Measurements from ENCODE around the gene OR6A2.
"Not testable (repeated sequence)": the region's sequence is repeated elsewhere in the genome, so short reads cannot be mapped to it uniquely, and the experiment has no call there.

OR6A2 gene

GRCh38 chr11:6799402-6799801 lies at the start of gene OR6A2:
Gene OR6A2, minus strand, starts transcription at chr11:6799689. Its CDS starts 3,981 bp downstream, at chr11:6795708.
- in situ Hi-C loops (cut with HindIII; ENCODE audit: low sequenced_read_pairs), result no loop called here

- in situ Hi-C loops (cut with HindIII; ENCODE audit: low sequenced_read_pairs), result no loop called here
Measured at GRCh38 chr11:6845383-6845782, 45.9 kb upstream of the OR6A2 start, which contains the start of gene OR10A5. Gene OR10A5, plus strand, starts transcription at chr11:6845683. Its CDS starts 0 bp downstream, at chr11:6845683.

DNA sequence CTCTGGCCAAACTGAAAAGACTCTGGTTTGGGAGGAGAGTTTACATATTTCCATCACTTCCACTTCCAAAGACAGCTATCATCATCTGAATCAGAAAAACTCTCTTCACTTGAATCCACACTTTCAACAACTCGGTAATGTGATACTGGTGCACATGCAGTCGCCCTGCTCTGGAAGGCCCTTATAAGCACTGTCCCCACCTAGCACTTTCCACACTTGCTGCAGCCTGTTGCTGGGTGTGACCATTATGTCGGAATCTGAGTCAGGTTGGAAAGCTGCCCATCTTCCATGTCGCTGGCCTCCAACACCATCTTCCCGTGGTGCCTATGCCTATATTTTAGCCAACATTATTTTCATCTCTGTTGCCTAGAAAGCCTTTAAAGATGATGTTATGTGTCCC lies 44.9 kb upstream of the OR6A2 start:
- in situ Hi-C loops (cut with HindIII; ENCODE audit: low sequenced_read_pairs), result no loop called here

GRCh38 chr11:6843670-6844069 lies 44.2 kb upstream of the OR6A2 start:
- in situ Hi-C loops (cut with HindIII; ENCODE audit: low sequenced_read_pairs), result no loop called here

GRCh38 chr11:6841694-6842093 lies 42.2 kb upstream of the OR6A2 start:
- in situ Hi-C loops (cut with HindIII; ENCODE audit: low sequenced_read_pairs), result no loop called here

- in situ Hi-C loops (cut with HindIII; ENCODE audit: low sequenced_read_pairs), result loop anchor here (5.0 kb wide), 1 partner anchor 52 kb away; the partner anchor contains the start of gene OR2AG1
Measured at GRCh38 chr11:6834021-6834420, 34.5 kb upstream of the OR6A2 start.

- in situ Hi-C loops (cut with HindIII; ENCODE audit: low sequenced_read_pairs), result loop anchor here (5.0 kb wide), 1 partner anchor 51 kb away; the partner anchor contains the start of gene OR2AG1
Measured at GRCh38 chr11:6833356-6833755, 33.9 kb upstream of the OR6A2 start.

- in situ Hi-C loops (cut with HindIII; ENCODE audit: low sequenced_read_pairs), result no loop called here
Measured at GRCh38 chr11:6828103-6828502, 28.6 kb upstream of the OR6A2 start.

GRCh38 chr11:6825231-6825744 lies 25.8 kb upstream of the OR6A2 start:
- in situ Hi-C loops (cut with HindIII; ENCODE audit: low sequenced_read_pairs), result no loop called here

GRCh38 chr11:6824136-6824823 lies 24.8 kb upstream of the OR6A2 start:
- in situ Hi-C loops (cut with HindIII; ENCODE audit: low sequenced_read_pairs), result no loop called here

DNA sequence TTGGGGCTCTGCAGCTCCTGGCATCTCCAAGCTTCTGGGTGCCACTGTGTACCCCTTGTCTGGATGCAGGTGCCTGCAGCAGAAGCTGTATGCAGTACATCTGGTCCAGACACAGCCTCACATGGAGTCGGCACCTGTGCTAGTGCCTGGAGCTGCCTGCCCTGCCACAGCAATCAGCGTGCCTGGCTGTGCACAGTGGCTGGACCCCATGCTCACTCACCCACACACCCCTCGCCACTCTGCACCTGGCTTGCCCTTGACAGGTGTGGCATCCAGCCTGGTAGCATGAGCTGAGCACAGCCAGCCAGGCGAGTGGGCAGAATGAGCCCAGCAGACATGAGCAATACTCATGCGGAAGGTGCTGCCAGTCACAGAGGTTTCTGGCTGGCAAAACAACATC lies 19.5 kb upstream of the OR6A2 start:
- in situ Hi-C loops (cut with HindIII; ENCODE audit: low sequenced_read_pairs), result no loop called here

DNA sequence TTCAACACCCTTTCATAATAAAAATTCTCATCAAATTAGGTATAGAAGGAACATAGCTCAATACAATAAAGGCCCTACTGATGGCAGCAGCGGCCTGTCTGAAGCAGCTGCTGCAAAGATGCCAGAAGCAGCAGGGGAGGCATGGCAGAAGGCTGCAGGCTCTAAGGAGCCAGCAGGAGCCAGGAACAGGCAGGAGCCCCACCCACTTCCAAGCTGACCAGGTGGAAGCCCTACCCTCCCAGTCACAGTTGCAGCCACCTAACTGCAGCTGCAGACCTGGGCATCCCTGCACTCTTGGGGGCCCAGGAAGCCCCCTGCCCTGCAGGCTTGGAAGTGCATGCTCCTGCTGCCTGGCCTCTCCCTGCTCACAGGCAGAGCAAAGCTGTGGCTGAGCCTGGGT lies 18.2 kb upstream of the OR6A2 start:
- in situ Hi-C loops (cut with HindIII; ENCODE audit: low sequenced_read_pairs), result no loop called here

DNA sequence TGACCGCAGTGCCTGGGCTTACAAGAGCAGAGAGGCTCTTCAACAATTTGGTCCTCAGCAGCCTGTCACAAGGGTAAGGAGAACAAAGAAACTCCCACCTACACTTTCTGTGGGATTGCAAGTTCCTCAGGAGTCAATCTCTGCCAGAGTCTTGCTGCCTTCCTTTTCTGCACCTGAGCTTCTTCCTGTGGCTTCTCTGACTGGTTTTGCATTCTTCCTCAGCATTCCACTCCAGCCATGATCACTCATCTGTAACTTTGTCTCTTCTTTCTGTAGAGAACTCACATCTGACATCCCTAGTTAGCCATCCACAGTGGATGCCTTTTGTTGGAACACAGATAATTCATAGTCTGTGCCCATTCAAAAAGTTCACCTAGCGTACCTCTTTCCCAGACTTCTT lies 14.2 kb upstream of the OR6A2 start:
- in situ Hi-C loops (cut with HindIII; ENCODE audit: low sequenced_read_pairs), result no loop called here

DNA sequence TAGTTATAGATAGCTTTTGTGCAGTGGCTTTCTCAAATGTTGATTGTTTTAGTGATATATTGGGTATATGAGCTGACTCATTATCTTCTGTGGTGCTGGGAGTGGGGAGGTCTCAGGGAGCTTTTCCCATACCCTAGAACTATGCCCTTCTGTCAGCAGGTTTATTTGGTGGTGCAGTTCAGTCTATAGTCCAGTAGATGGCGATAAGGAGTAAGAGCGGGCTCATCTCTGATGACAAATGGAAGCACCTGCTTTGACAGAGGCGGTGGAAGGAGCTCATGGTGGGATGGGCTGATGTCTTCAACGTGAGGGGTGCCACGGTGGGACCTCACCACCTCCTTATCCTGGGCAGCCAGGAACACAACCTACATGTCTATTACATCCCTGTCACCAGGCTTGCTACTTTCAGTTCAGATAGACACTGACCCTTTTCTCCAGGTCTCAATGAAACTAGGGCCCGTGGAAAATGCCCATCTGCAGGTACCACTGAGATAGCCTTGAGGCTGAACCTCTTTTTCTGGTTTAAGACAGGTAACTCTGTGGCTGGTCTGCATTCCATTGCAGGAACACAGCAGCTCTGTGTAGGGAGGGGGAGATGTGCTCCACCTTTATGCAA lies 13.0 kb upstream of the OR6A2 start:
- in situ Hi-C loops (cut with HindIII; ENCODE audit: low sequenced_read_pairs), result no loop called here

GRCh38 chr11:6801075-6801474 lies 1.6 kb upstream of the OR6A2 start:
- in situ Hi-C loops (cut with HindIII; ENCODE audit: low sequenced_read_pairs), result not testable (repeated sequence)

- in situ Hi-C loops (cut with HindIII; ENCODE audit: low sequenced_read_pairs), result no loop called here
Measured at GRCh38 chr11:6794639-6795038, 4.8 kb downstream of the OR6A2 start.

DNA sequence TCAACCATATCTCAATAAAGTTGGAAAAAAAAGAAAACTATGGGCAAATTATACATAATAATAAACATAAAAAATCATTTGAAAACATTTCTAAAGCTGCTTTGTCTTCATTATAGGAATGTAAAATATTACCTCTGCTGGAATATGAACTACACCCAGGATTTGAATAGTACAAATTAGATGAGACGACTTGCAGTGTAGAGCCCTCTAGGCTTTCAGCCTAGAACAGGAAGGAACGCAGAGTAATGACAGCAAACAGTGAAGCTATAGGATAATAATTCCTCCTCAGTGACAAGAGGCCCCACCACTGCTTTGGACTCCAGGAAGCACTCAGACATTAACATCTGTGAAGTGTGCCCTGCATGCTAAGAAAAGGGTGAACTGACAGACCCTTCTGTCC lies 8.9 kb downstream of the OR6A2 start:
- in situ Hi-C loops (cut with HindIII; ENCODE audit: low sequenced_read_pairs), result no loop called here

DNA sequence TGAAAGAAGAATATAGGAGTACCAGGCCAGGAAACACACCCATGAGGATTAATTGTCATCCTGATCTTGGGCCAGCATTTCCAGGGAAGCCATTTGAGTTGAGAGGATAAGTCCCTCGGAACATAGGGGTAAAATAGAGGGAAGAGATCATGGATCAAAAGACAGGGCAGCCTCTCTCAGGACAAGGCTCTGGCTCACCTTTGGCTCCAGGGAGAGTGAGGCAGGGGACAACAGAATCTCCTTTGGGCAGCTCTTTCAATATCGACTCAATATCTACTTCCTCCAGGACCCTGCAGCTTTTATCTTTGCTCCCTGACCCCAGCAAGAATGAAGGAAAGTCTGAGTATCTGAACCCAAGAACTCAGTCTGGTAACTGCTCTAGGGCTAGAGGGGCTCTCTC lies 16.8 kb downstream of the OR6A2 start, which contains the start of gene OR2AG1:
Gene OR2AG1, plus strand, starts transcription at position 301 of the 400 bp plus-strand sequence. CDS start 2,018 bp downstream, outside the sequence.
- in situ Hi-C loops (cut with HindIII; ENCODE audit: low sequenced_read_pairs), result loop anchor here (5.0 kb wide), 1 partner anchor 50 kb away; no protein-coding TSS in a partner anchor

GRCh38 chr11:6780829-6781228 lies 18.7 kb downstream of the OR6A2 start:
- in situ Hi-C loops (cut with HindIII; ENCODE audit: low sequenced_read_pairs), result loop anchor here (5.0 kb wide), 1 partner anchor 51 kb away; no protein-coding TSS in a partner anchor

- in situ Hi-C loops (cut with HindIII; ENCODE audit: low sequenced_read_pairs), result no loop called here
Measured at GRCh38 chr11:6778518-6778917, 21.0 kb downstream of the OR6A2 start.

GRCh38 chr11:6771926-6772893 lies 27.3 kb downstream of the OR6A2 start, which contains the start of gene OR2AG2:
Gene OR2AG2, minus strand, starts transcription at chr11:6771976. Its CDS starts 3,019 bp downstream, at chr11:6768957.
- in situ Hi-C loops (cut with HindIII; ENCODE audit: low sequenced_read_pairs), result no loop called here

All from DLD1 (cell line).